ENCODE results near the gene GOT2.

DNA sequence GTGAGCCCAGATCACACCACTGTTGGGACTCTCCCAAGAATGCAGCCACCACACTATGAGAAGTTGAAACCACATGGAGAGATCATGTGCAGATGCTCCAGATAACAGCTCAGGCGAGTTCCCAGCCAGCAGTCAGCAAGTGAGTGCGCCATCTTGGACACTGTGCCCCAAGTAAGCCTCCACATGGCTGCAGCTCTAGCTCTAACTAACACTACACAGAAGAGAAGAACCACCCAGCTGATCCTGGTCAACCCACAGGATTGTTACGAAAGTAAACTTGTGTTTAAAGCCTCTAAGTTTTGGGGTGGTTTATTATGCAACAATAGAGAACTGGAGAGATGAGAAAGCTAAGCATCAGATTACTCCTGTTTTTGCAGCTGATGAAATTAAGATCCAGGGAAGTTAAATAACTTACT, 75.3 kb downstream of the GOT2 start:
- no peak for TF ChIP-seq POLR2AphosphoS5 (IDR thresholded peaks at IDR 0.05; ENCODE audit: borderline replicate concordance, low read depth, low read length)
- no peak for TF ChIP-seq FOXP2 (optimal IDR thresholded peaks at IDR 0.05; ENCODE audit: control extremely low read depth, extremely low read length, insufficient read depth)
